Suppressor macrophage (primary cell): Measurements from ENCODE around the gene LAG3.

Source experiments
- DNase-seq, 4 experiments: peaks; one replicate each; pipeline ENCODE4 v3.0.0-alpha.2; 2020 to 2022

The LAG3 gene

GRCh38 chr12:6790496-6791150 is 18.3 kb downstream of the LAG3 start:
- peak; percentile 33 to 64 (median 58) for DNase-seq

GRCh38 chr12:6791931-6792520 is 19.7 kb downstream of the LAG3 start:
- peak in 1 of 4 experiments; percentile 46 for DNase-seq

- DNase-seq, result peak; percentile 89 to 95 (median 94)
Observed at GRCh38 chr12:6792522-6793201, 20.3 kb downstream of the LAG3 start.

- no peak for DNase-seq
Observed at GRCh38 chr12:6795088-6795487, 22.8 kb downstream of the LAG3 start.

- DNase-seq, result no peak
Observed at GRCh38 chr12:6796576-6796975, 24.3 kb downstream of the LAG3 start.

- no peak for DNase-seq
Observed at GRCh38 chr12:6799147-6799546, 26.8 kb downstream of the LAG3 start.

GRCh38 chr12:6807170-6807569 is 34.9 kb downstream of the LAG3 start:
- no peak for DNase-seq

GRCh38 chr12:6809056-6809455 is 36.7 kb downstream of the LAG3 start:
- DNase-seq, result no peak

- no peak for DNase-seq
Observed at GRCh38 chr12:6810758-6811157, 38.4 kb downstream of the LAG3 start.

- DNase-seq, result no peak
Observed at GRCh38 chr12:6813363-6813762, 41.0 kb downstream of the LAG3 start.

GRCh38 chr12:6816598-6816997 is 44.3 kb downstream of the LAG3 start:
- DNase-seq, result no peak

- no peak for DNase-seq
Observed at GRCh38 chr12:6817098-6817497, 44.8 kb downstream of the LAG3 start.

- DNase-seq, result no peak
Observed at GRCh38 chr12:6817662-6818157, 45.4 kb downstream of the LAG3 start.

GRCh38 chr12:6818222-6818621 is 45.9 kb downstream of the LAG3 start:
- no peak for DNase-seq

- DNase-seq, result no peak
Observed at GRCh38 chr12:6818645-6819044, 46.3 kb downstream of the LAG3 start.

- DNase-seq, result no peak
Observed at GRCh38 chr12:6819106-6820030, 47.0 kb downstream of the LAG3 start.

- DNase-seq, result no peak
Observed at GRCh38 chr12:6820166-6820565, 47.8 kb downstream of the LAG3 start.

GRCh38 chr12:6821591-6822425 is 49.5 kb downstream of the LAG3 start, which contains the start of gene GPR162:
GPR162 (plus strand) TSS chr12:6821821; CDS start chr12:6823899, 2,078 bp downstream.
- peak; percentile 26 to 71 (median 58) for DNase-seq

GRCh38 chr12:6822426-6823135 is 50.3 kb downstream of the LAG3 start:
- peak in 1 of 4 experiments; percentile 1 for DNase-seq

GRCh38 chr12:6823182-6824084 is 51.1 kb downstream of the LAG3 start:
- peak in 1 of 4 experiments; percentile 1 for DNase-seq
